Right lobe of liver (tissue), 4 donors: ENCODE results near the gene ANKRD23.

ENCODE experiments used
- POLR2A ChIP-seq: fragments of 450-650 bp; IDR thresholded peaks from one replicate; pipeline ENCODE4 v1.6.1; 2017; ENCODE audit warnings: antibody characterized with exemption, mild to moderate bottlenecking
- TF ChIP-seq, protein P1 (sequence below), 4 donors: fragments of 200-600 bp in 3 of 4; fragments of 450-650 bp in 1 of 4; IDR thresholded peaks; one replicate each; pipeline versions ENCODE4 v1.5.1 to v1.8.0; 2016 to 2022; ENCODE audit warnings: antibody characterized with exemption in 4 of 4, mild to moderate bottlenecking in 2 of 4
- donor health status: DM: no; HTN: no; CAD: no.
- donor health status: DM: no; HTN: no; CAD: no.
- donor health status: DM: no; HTN: yes; CAD: no.

DNA sequence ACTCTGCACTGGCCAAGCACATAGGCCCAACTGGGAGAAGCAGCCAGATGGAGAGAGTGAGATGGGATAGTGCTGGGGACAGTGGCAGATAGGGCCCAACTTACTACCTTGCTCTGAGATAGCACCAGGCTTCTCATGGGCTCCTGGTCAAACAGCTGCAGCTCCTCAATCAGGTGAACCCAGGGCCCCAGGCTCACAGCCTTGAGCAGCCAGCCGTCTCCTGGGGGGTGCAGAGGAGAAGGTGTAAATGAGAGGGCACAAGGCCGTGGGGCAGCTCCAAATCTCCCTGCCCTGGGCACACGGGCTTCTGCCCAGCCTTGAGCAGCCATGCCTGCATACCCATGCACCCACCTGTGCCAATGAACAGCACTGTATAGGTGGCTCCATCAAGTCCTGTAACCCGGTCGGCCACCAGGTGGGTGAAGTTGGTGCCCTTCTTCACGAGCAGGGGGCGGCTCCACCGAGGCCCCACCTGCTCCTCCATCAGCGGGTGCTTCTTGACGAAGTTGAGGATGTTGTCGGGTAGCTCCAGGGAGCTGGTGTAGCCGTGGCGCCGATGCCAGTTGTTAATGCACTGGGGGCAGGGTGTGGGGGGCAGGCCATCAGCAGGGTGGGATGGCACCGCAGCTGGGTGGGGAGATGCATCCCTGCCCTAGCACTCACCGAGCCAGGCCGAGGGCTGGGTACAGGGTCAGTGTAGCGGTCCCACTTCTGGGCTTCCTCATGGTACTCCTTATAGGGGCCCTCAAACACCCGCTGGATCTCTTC, 19.9 kb upstream of the ANKRD23 start:
- TF ChIP-seq, protein P1, sequence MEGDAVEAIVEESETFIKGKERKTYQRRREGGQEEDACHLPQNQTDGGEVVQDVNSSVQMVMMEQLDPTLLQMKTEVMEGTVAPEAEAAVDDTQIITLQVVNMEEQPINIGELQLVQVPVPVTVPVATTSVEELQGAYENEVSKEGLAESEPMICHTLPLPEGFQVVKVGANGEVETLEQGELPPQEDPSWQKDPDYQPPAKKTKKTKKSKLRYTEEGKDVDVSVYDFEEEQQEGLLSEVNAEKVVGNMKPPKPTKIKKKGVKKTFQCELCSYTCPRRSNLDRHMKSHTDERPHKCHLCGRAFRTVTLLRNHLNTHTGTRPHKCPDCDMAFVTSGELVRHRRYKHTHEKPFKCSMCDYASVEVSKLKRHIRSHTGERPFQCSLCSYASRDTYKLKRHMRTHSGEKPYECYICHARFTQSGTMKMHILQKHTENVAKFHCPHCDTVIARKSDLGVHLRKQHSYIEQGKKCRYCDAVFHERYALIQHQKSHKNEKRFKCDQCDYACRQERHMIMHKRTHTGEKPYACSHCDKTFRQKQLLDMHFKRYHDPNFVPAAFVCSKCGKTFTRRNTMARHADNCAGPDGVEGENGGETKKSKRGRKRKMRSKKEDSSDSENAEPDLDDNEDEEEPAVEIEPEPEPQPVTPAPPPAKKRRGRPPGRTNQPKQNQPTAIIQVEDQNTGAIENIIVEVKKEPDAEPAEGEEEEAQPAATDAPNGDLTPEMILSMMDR (IDR thresholded peaks at IDR 0.05), result no peak
- TF ChIP-seq POLR2A, result no peak
